PC-3 (cell line): ENCODE results near the gene ZNF286A.
"Not testable (repeated sequence)": the region's sequence is repeated elsewhere in the genome, so short reads cannot be mapped to it uniquely, and the experiment has no call there.

Experiments
- CTCF ChIP-seq: fragments of 300-600 bp; sonication (generic); conservative IDR thresholded peaks from 2 replicates; pipeline ENCODE4 v1.5.1; 2017; ENCODE audit warnings: antibody characterized with exemption, low read depth, mild to moderate bottlenecking, low read length
- EZH2 ChIP-seq: fragments of 300-600 bp; sonication (generic); IDR thresholded peaks from one replicate; pipeline ENCODE4 v1.6.1; 2017; ENCODE audit warnings: antibody characterized with exemption, mild to moderate bottlenecking, low read length; ENCODE audit not compliant: unreplicated experiment
- EZH2phosphoT487 ChIP-seq: fragments of 300-600 bp; sonication (generic); IDR thresholded peaks from 2 replicates; pipeline ENCODE4 v1.6.1; 2018; ENCODE audit warnings: mild to moderate bottlenecking, antibody characterized with exemption, low read length, borderline replicate concordance

- TF ChIP-seq CTCF, EZH2phosphoT487, EZH2: not testable (repeated sequence)
These were observed 585 bp upstream of the ZNF286A start for GRCh38 chr17:15698967-15699366.
